ENCODE measurements around the gene NBAS.

DNA sequence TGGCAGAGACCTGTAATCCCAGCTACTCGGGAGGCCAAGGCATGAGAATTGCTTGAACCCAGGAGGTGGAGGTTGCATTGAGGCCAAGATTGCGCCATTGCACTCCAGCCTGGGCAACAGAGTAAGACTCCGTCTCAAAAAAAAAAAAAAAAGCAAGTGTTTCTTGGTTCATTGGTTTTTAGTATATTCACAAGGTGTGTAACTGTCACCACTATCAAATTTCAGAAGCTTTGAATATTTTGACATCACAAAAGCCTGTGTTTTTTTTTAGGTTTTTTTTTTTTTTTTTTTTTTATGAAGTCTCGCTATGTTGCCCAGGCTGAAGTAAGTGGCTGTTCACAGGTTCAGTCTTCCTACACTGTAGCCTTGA lies 47.2 kb upstream of the NBAS start:
- TF ChIP-seq EZH2phosphoT487 (IDR thresholded peaks at IDR 0.05; ENCODE audit: low read depth) = no peak
- TF ChIP-seq, protein P1, sequence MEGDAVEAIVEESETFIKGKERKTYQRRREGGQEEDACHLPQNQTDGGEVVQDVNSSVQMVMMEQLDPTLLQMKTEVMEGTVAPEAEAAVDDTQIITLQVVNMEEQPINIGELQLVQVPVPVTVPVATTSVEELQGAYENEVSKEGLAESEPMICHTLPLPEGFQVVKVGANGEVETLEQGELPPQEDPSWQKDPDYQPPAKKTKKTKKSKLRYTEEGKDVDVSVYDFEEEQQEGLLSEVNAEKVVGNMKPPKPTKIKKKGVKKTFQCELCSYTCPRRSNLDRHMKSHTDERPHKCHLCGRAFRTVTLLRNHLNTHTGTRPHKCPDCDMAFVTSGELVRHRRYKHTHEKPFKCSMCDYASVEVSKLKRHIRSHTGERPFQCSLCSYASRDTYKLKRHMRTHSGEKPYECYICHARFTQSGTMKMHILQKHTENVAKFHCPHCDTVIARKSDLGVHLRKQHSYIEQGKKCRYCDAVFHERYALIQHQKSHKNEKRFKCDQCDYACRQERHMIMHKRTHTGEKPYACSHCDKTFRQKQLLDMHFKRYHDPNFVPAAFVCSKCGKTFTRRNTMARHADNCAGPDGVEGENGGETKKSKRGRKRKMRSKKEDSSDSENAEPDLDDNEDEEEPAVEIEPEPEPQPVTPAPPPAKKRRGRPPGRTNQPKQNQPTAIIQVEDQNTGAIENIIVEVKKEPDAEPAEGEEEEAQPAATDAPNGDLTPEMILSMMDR (IDR thresholded peaks at IDR 0.05; ENCODE audit: low read depth, low read length) = no peak
